HCT116 (cell line): ENCODE measurements around the gene CTCF. TPM values are rescaled to one million over a fixed set of nuclear protein-coding genes. Genes with fewer than 3 reads are reported as not detected.

Experiments
- ATAC-seq: fragments of 200-7000 bp; cut with Tn5 transposase; 2 replicates; pipeline ENCODE4 v1.9.1; 2020; ENCODE audit warnings: mild to moderate bottlenecking, moderate library complexity
- BruUV-seq: library from RNA; stranded (reverse); fragments of 400-500 nt; replicated peaks from 2 replicates; lab custom pipeline; 2021; lab: Mats Ljungman, UMichigan
- CTCF ChIA-PET: fragments of 300-600 bp; sonication (Branson Sonifier 250); formaldehyde crosslinking; loops from one replicate; lab custom pipeline; 2021; ENCODE audit warnings: antibody characterized with exemption; lab: Charles Lee
- POLR2A ChIA-PET: fragments of 300-600, 350-600 bp; sonication (Branson Sonifier 250); formaldehyde crosslinking; loops from one replicate; lab custom pipeline; 2021; ENCODE audit warnings: antibody characterized with exemption; lab: Charles Lee
- RAD21 ChIA-PET, 2 experiments: fragments of 300-600 bp; sonication (Branson Sonifier 250); formaldehyde crosslinking; loops; one replicate each; lab custom pipeline; 2023; ENCODE audit warnings: low total read pairs in 2 of 2; ENCODE audit not compliant: uncharacterized antibody in 2 of 2, unreplicated experiment in 2 of 2, low non-redundant PET in 1 of 2; lab: Charles Lee
- DNase-seq: peaks from one replicate; pipeline ENCODE4 v3.0.0-alpha.2; 2010; ENCODE audit warnings: low read depth, low spot score
- H2AFZ ChIP-seq: fragments of 200-600 bp; shearing (Covaris generic), sonication (generic); 2 replicates; pipeline ENCODE4 v1.6.1; 2017; ENCODE audit warnings: low read depth, mixed run types, mixed read lengths, antibody characterized with exemption, low read length; ENCODE audit not compliant: poor library complexity, severe bottlenecking
- H3K27ac ChIP-seq: 2 replicates; pipeline ENCODE4 v1.5.1; 2012; ENCODE audit warnings: low read depth, low read length
- H3K27me3 ChIP-seq: fragments of 200-600 bp; sonication (generic); 2 replicates; pipeline ENCODE4 v1.6.1; 2016; ENCODE audit warnings: mixed run types, low read length, mixed read lengths; ENCODE audit not compliant: insufficient read depth
- H3K36me3 ChIP-seq, 2 experiments: fragments of 200-500 bp in 1 of 2; fragments of 200-600 bp in 1 of 2; sonication (Bioruptor generic) in 1 of 2; sonication (generic) in 1 of 2; 2 replicates each; pipeline versions ENCODE4 v1.5.1 to v1.6.1; 2014 to 2016; ENCODE audit warnings: low read length in 2 of 2, inconsistent platforms in 1 of 2, mixed read lengths in 1 of 2, mixed run types in 1 of 2; ENCODE audit not compliant: insufficient read depth in 2 of 2, control insufficient read depth in 1 of 2
- H3K4me1 ChIP-seq, 2 experiments: fragments of 200-600 bp in 1 of 2; sonication (generic) in 1 of 2; 2 replicates each; pipeline versions ENCODE4 v1.5.1 to v1.6.1; 2012 to 2017; ENCODE audit warnings: low read length in 2 of 2, inconsistent platforms in 1 of 2, mild to moderate bottlenecking in 1 of 2, mixed read lengths in 1 of 2, mixed run types in 1 of 2, moderate library complexity in 1 of 2; ENCODE audit not compliant: insufficient read depth in 2 of 2, control insufficient read depth in 1 of 2
- H3K4me2 ChIP-seq: fragments of 200-600 bp; sonication (generic); 2 replicates; pipeline ENCODE4 v1.6.1; 2017; ENCODE audit warnings: mixed run types, low read length, mixed read lengths
- H3K4me3 ChIP-seq, 2 experiments: fragments of 200-600 bp in 1 of 2; sonication (generic) in 1 of 2; replicated peaks in 1 of 2; 2 replicates each; pipeline ENCODE4 v1.5.1; 2011 to 2016; ENCODE audit warnings: low read length in 2 of 2, control low read depth in 1 of 2, low read depth in 1 of 2, mild to moderate bottlenecking in 1 of 2, mixed read lengths in 1 of 2, mixed run types in 1 of 2
- H3K79me2 ChIP-seq: fragments of 200-600 bp; sonication (generic); 2 replicates; pipeline ENCODE4 v1.6.1; 2017; ENCODE audit warnings: mild to moderate bottlenecking, mixed run types, low read length, moderate library complexity, mixed read lengths; ENCODE audit not compliant: insufficient read depth
- H3K9ac ChIP-seq: fragments of 200-600 bp; sonication (generic); 2 replicates; pipeline ENCODE4 v1.6.1; 2016; ENCODE audit warnings: low read length, mixed read lengths
- H3K9me2 ChIP-seq: fragments of 200-600 bp; sonication (generic), shearing (Covaris generic); 2 replicates; pipeline ENCODE4 v1.6.1; 2017; ENCODE audit warnings: mixed run types, mild to moderate bottlenecking, moderate library complexity; ENCODE audit not compliant: insufficient read depth
- H3K9me3 ChIP-seq, 2 experiments: fragments of 200-500 bp in 1 of 2; fragments of 200-600 bp in 1 of 2; sonication (Bioruptor generic) in 1 of 2; sonication (generic) in 1 of 2; 2 replicates each; pipeline ENCODE4 v1.6.1; 2014 to 2017; ENCODE audit warnings: low read length in 2 of 2, mixed read lengths in 2 of 2, inconsistent platforms in 1 of 2, low read depth in 1 of 2, mild to moderate bottlenecking in 1 of 2, mixed run types in 1 of 2, moderate library complexity in 1 of 2; ENCODE audit not compliant: control insufficient read depth in 1 of 2, insufficient read depth in 1 of 2
- H4K20me1 ChIP-seq: fragments of 200-600 bp; sonication (generic), shearing (Covaris generic); 2 replicates; pipeline ENCODE4 v1.6.1; 2017; ENCODE audit warnings: mixed run types, mild to moderate bottlenecking, moderate library complexity; ENCODE audit not compliant: insufficient read depth
- CBX3 ChIP-seq: IDR thresholded peaks from 2 replicates; pipeline ENCODE4 v1.6.1; 2012; ENCODE audit warnings: low read depth
- EGR1 ChIP-seq: IDR thresholded peaks from 2 replicates; pipeline ENCODE4 v1.6.1; 2012; ENCODE audit warnings: low read depth
- ELF1 ChIP-seq: IDR thresholded peaks from 2 replicates; pipeline ENCODE4 v1.6.1; 2012; ENCODE audit warnings: low read depth, borderline replicate concordance
- EZH2 ChIP-seq: fragments of 200-600 bp; sonication (generic); IDR thresholded peaks from 2 replicates; pipeline ENCODE4 v1.6.1; 2017; ENCODE audit warnings: antibody characterized with exemption, mixed run types
- EZH2phosphoT487 ChIP-seq: fragments of 200-600 bp; IDR thresholded peaks from 2 replicates; pipeline ENCODE4 v1.6.1; 2018; ENCODE audit warnings: antibody characterized with exemption, borderline replicate concordance
- FOSL1 ChIP-seq: IDR thresholded peaks from 2 replicates; pipeline ENCODE4 v1.6.1; 2012; ENCODE audit warnings: low read depth
- JUND ChIP-seq: IDR thresholded peaks from 2 replicates; pipeline ENCODE4 v1.6.1; 2012
- POLR2AphosphoS5 ChIP-seq: IDR thresholded peaks from 2 replicates; pipeline ENCODE4 v1.6.1; 2011; ENCODE audit warnings: mild to moderate bottlenecking, low read depth, low read length, moderate library complexity
- RAD21 ChIP-seq: IDR thresholded peaks from 2 replicates; pipeline ENCODE4 v1.6.1; 2012; ENCODE audit warnings: low read depth, mild to moderate bottlenecking
- SP1 ChIP-seq: IDR thresholded peaks from 2 replicates; pipeline ENCODE4 v1.6.1; 2012; ENCODE audit warnings: low read depth
- SRF ChIP-seq: IDR thresholded peaks from 2 replicates; pipeline ENCODE4 v1.6.1; 2012; ENCODE audit warnings: low read depth
- TCF7L2 ChIP-seq: IDR thresholded peaks from 2 replicates; pipeline ENCODE4 v1.7.0; 2011; ENCODE audit warnings: borderline replicate concordance, inconsistent platforms; ENCODE audit not compliant: insufficient read depth, insufficient read length; ENCODE audit errors: extremely low read depth
- YY1 ChIP-seq: IDR thresholded peaks from 2 replicates; pipeline ENCODE4 v1.6.1; 2011; ENCODE audit warnings: low read length, low read depth, moderate library complexity, mild to moderate bottlenecking; ENCODE audit not compliant: insufficient replicate concordance; ENCODE audit errors: extremely low read depth
- ZNF274 ChIP-seq: fragments of 200-500 bp; sonication (Bioruptor generic); IDR thresholded peaks from 2 replicates; pipeline ENCODE4 v1.6.1; 2014; ENCODE audit warnings: mild to moderate bottlenecking, low read depth, low read length, inconsistent platforms
- intact Hi-C: fragments of 100-400 bp; cut with micrococcal nuclease; formaldehyde crosslinking; loops from 2 replicates; pipeline ENCODE4 v1.10.0; 2022
- total RNA-seq: library from RNA; stranded (reverse); gene quantifications from one replicate; pipeline ENCODE4 v1.2.1, GENCODE V29; 2021; ENCODE audit not compliant: unreplicated experiment
- TF ChIP-seq, protein P1 (sequence below): IDR thresholded peaks from 2 replicates; pipeline ENCODE4 v1.6.1; 2012
- TF ChIP-seq, protein P2 (sequence below): IDR thresholded peaks from 2 replicates; pipeline ENCODE4 v1.6.1; 2012; ENCODE audit warnings: low read depth

Gene CTCF
- total RNA-seq, 1 experiment from 2014 or later, result 48.3 TPM

DNA sequence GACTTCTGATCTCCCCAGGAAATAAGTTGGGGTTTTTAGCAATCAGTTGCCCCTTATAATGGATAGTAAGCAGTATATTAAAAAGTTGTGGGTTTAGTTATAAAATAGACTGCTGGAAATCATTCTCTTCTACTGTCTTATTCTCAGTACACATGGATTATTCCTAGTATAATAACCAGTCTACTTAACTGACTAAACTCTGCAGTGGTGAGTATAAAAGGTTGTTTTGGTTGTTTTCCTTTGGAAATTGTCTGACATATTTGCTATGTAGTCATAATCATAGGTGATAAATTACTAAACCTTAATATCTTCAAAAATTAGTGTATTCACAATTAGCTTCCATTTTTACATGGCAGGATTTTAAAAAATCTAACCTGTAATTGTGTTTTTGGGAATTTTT lies 31.4 kb downstream of the CTCF start:
- Histone ChIP-seq H3K9me2 (no peaks in the 10 kb centered on the region), H3K4me3 (no peak overlapping the region), H3K27ac (no peak overlapping the region), H3K9ac (no peak overlapping the region), H3K36me3 (no peaks in the 10 kb centered on the region; a peak in 1 of 4 replicates), H3K4me1 (peaks cover 0 to 8% of the 10 kb centered on the region in 2 experiments; a peak in 1 of 4 replicates), H3K9me3 (no peaks in the 10 kb centered on the region), H4K20me1 (peaks cover 3% of the 10 kb centered on the region; the same call in 1 of the 2 replicates), H3K4me2 (no peak overlapping the region), H3K79me2 (peaks cover 71% of the 10 kb centered on the region), H3K27me3 (no peaks in the 10 kb centered on the region), H2AFZ (no peak overlapping the region)
- BruUV-seq, result no TSS peak
- CTCF ChIA-PET, result interaction anchor here (1.7 kb wide), 1 partner anchor 31 kb away, joined by 3 read pairs; the partner anchor contains the start of gene CTCF
- POLR2A ChIA-PET, result interaction anchor here (0.6 kb wide), 1 partner anchor 22 kb away, joined by 3 read pairs; no protein-coding TSS in a partner anchor
- no peak for TF ChIP-seq EGR1
- TF ChIP-seq TCF7L2, result no peak
- TF ChIP-seq RAD21, result no peak
- no peak for TF ChIP-seq POLR2AphosphoS5
- RAD21 ChIA-PET, result no interaction called here
- ATAC-seq (no peak), DNase-seq (no peak)
- intact Hi-C loops, result no loop called here

DNA sequence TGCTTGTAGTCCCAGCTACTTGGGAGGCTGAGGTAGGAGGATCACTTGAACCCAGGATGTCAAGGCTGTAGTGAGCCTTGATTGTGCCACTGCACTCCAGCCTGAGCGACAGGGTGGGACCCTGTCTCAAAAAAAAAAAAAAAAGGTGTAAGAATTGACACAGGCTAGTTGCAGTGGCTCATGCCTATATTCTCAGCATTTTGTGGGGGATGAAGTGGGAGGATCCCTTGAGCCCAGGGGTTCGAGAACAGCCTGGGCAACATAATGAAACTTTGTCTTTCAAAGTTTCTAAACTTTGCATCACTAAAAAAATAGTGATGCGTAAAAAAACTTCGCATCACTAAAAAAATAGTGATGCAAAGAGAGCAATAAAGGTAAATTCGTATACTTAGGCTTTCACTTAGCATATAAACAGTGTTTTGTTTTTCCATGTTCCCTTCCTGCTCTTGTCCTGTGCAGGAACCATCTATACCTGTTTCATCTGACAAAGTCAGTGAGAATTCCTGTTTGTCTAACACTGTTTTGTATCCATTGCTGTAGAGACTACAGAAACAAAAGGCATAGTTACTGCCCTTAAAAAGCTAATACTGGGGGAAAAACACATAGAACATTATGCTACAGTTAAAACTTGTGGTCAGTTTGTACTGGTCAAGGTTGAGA lies 32.1 kb downstream of the CTCF start:
- CTCF ChIA-PET, result interaction anchor here (0.6 to 1.7 kb wide), 2 partner anchors 32 to 330 kb away, joined by 3 read pairs; partner anchors contain the start of gene CTCF
- H3K27ac ChIP-seq, result no peak overlapping the region
- H3K9me3 ChIP-seq, result no peaks in the 10 kb centered on the region
- BruUV-seq, result no TSS peak
- no peak overlapping the region for H3K4me3 ChIP-seq
- peaks cover 3% of the 10 kb centered on the region; the same call in 1 of the 2 replicates for H4K20me1 ChIP-seq
- no peak overlapping the region for H3K9ac ChIP-seq
- peaks cover 0 to 8% of the 10 kb centered on the region in 2 experiments; a peak in 1 of 4 replicates for H3K4me1 ChIP-seq
- H3K36me3 ChIP-seq, result no peaks in the 10 kb centered on the region
- POLR2A ChIA-PET, result no interaction called here
- no peaks in the 10 kb centered on the region for H3K9me2 ChIP-seq
- H3K79me2 ChIP-seq, result peaks cover 76% of the 10 kb centered on the region
- ATAC-seq (no peak), DNase-seq (no peak)
- RAD21 ChIA-PET, result no interaction called here
- H3K4me2 ChIP-seq, result no peak overlapping the region
- intact Hi-C loops, result no loop called here
- no peaks in the 10 kb centered on the region for H3K27me3 ChIP-seq
- H2AFZ ChIP-seq, result no peak overlapping the region
- no peak for TF ChIP-seq YY1
- TF ChIP-seq ELF1, result no peak
- no peak for TF ChIP-seq ZNF274
- TF ChIP-seq SRF, result no peak
- TF ChIP-seq JUND, result no peak
- no peak for TF ChIP-seq EZH2
- TF ChIP-seq, protein P1, sequence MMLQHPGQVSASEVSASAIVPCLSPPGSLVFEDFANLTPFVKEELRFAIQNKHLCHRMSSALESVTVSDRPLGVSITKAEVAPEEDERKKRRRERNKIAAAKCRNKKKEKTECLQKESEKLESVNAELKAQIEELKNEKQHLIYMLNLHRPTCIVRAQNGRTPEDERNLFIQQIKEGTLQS, result no peak
- no peak for TF ChIP-seq RAD21
- TF ChIP-seq POLR2AphosphoS5, result no peak
- no peak for TF ChIP-seq CBX3
- TF ChIP-seq EGR1, result no peak
- TF ChIP-seq FOSL1, result no peak
- TF ChIP-seq, protein P2, sequence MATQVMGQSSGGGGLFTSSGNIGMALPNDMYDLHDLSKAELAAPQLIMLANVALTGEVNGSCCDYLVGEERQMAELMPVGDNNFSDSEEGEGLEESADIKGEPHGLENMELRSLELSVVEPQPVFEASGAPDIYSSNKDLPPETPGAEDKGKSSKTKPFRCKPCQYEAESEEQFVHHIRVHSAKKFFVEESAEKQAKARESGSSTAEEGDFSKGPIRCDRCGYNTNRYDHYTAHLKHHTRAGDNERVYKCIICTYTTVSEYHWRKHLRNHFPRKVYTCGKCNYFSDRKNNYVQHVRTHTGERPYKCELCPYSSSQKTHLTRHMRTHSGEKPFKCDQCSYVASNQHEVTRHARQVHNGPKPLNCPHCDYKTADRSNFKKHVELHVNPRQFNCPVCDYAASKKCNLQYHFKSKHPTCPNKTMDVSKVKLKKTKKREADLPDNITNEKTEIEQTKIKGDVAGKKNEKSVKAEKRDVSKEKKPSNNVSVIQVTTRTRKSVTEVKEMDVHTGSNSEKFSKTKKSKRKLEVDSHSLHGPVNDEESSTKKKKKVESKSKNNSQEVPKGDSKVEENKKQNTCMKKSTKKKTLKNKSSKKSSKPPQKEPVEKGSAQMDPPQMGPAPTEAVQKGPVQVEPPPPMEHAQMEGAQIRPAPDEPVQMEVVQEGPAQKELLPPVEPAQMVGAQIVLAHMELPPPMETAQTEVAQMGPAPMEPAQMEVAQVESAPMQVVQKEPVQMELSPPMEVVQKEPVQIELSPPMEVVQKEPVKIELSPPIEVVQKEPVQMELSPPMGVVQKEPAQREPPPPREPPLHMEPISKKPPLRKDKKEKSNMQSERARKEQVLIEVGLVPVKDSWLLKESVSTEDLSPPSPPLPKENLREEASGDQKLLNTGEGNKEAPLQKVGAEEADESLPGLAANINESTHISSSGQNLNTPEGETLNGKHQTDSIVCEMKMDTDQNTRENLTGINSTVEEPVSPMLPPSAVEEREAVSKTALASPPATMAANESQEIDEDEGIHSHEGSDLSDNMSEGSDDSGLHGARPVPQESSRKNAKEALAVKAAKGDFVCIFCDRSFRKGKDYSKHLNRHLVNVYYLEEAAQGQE, result no peak
- TF ChIP-seq SP1, result no peak
- TF ChIP-seq EZH2phosphoT487, result no peak
